K562 (cell line): ENCODE data around the gene MGAT5. TPM values are rescaled to one million over a fixed set of nuclear protein-coding genes. Genes with fewer than 3 reads are reported as not detected.

Experiments
- ATAC-seq: fragments of 200-7000 bp; cut with Tn5 transposase; 3 replicates; pipeline ENCODE4 v1.9.1; 2020; ENCODE audit warnings: moderate library complexity
- BruUV-seq: library from RNA; stranded (reverse); fragments of 400-500 nt; replicated peaks from 2 replicates; lab custom pipeline; 2021; lab: Mats Ljungman, UMichigan
- CTCF ChIA-PET: fragments of 300-600 bp; formaldehyde crosslinking; extraction: SDS; loops from one replicate; lab custom pipeline; 2021; ENCODE audit warnings: low intra/inter-chr PET ratio; lab: Yijun Ruan, JAX
- POLR2A ChIA-PET: fragments of 300-600, 350-650 bp; sonication (Branson Sonifier 250); formaldehyde crosslinking; extraction: SDS; loops from one replicate; lab custom pipeline; 2021; ENCODE audit warnings: antibody characterized with exemption, inconsistent platforms; lab: Yijun Ruan, JAX
- DNase-seq, 4 experiments: peaks; one replicate each; pipeline versions ENCODE4 v3.0.0 to v3.0.0-alpha.2; 2011 to 2018; ENCODE audit warnings: low spot score in 3 of 4, mixed read lengths in 3 of 4; ENCODE audit errors: extremely low read depth in 1 of 4
- FAIRE-seq: peaks from 2 replicates; lab custom pipeline; 2011; peaks lifted over from hg19 to GRCh38; lab: Jason Lieb, UNC
- H2AFZ ChIP-seq: 2 replicates; pipeline ENCODE4 v1.6.0; 2011; ENCODE audit warnings: low read depth, low read length, control low read depth, inconsistent platforms
- H3K27ac ChIP-seq: fragments of 200-600 bp; 3 replicates; pipeline ENCODE4 v1.8.0; 2011; ENCODE audit warnings: low read depth, mild to moderate bottlenecking, control low read depth, inconsistent platforms, low read length, moderate library complexity, mixed read lengths; ENCODE audit errors: extremely low read depth
- H3K27me3 ChIP-seq, 2 experiments: fragments of 300-600 bp in 1 of 2; 2 replicates in 1 of 2; 3 replicates in 1 of 2; pipeline versions ENCODE4 v1.6.0 to v1.8.0; 2011; ENCODE audit warnings: inconsistent platforms in 2 of 2, low read length in 2 of 2, mild to moderate bottlenecking in 1 of 2, mixed read lengths in 1 of 2, moderate library complexity in 1 of 2; ENCODE audit not compliant: control insufficient read depth in 2 of 2, insufficient read depth in 2 of 2
- H3K36me3 ChIP-seq: fragments of 300-600 bp; 3 replicates; pipeline ENCODE4 v1.8.0; 2011; ENCODE audit warnings: mild to moderate bottlenecking, low read length, inconsistent platforms; ENCODE audit not compliant: control insufficient read depth, insufficient read depth
- H3K4me1 ChIP-seq, 2 experiments: fragments of 200-600 bp in 1 of 2; replicated peaks in 1 of 2; 2 replicates in 1 of 2; 3 replicates in 1 of 2; pipeline versions ENCODE4 v1.5.1 to v1.8.0; 2011; ENCODE audit warnings: inconsistent platforms in 2 of 2, low read length in 2 of 2, mild to moderate bottlenecking in 1 of 2, mixed read lengths in 1 of 2, moderate library complexity in 1 of 2; ENCODE audit not compliant: control insufficient read depth in 2 of 2, insufficient read depth in 2 of 2
- H3K4me2 ChIP-seq: 2 replicates; pipeline ENCODE4 v1.6.1; 2011; ENCODE audit warnings: low read length, control low read depth, inconsistent platforms, mixed read lengths; ENCODE audit not compliant: insufficient read depth
- H3K4me3 ChIP-seq: fragments of 200-600 bp; sonication (generic), shearing (Covaris generic); 2 replicates; pipeline ENCODE4 v1.5.1; 2016; ENCODE audit warnings: control low read depth, inconsistent platforms
- H3K79me2 ChIP-seq: fragments of 200-600 bp; 3 replicates; pipeline ENCODE4 v1.8.0; 2011; ENCODE audit warnings: low read length, inconsistent platforms; ENCODE audit not compliant: control insufficient read depth, insufficient read depth
- H3K9ac ChIP-seq, 2 experiments: 2 replicates each; pipeline versions ENCODE4 v1.6.0 to v1.6.1; 2011; ENCODE audit warnings: low read depth in 2 of 2, low read length in 2 of 2, control low read depth in 1 of 2, inconsistent platforms in 1 of 2, mild to moderate bottlenecking in 1 of 2, mixed read lengths in 1 of 2; ENCODE audit not compliant: insufficient read depth in 1 of 2
- H3K9me1 ChIP-seq: one replicate; pipeline ENCODE4 v1.6.0; 2011; ENCODE audit warnings: inconsistent platforms, mild to moderate bottlenecking, low read length, moderate library complexity; ENCODE audit not compliant: control insufficient read depth, insufficient read depth
- H3K9me3 ChIP-seq: replicated peaks from 2 replicates; pipeline ENCODE4 v1.5.1; 2011; ENCODE audit warnings: low read depth, low read length, inconsistent platforms; ENCODE audit not compliant: control insufficient read depth, insufficient read depth
- H4K20me1 ChIP-seq: replicated peaks from 2 replicates; pipeline ENCODE4 v1.6.1; 2011; ENCODE audit warnings: low read length, inconsistent platforms, mixed read lengths; ENCODE audit not compliant: control insufficient read depth, insufficient read depth
- MEIS2 ChIP-seq: fragments of 450-650 bp; IDR thresholded peaks from 2 replicates; pipeline ENCODE4 v1.6.1; 2014; ENCODE audit warnings: mild to moderate bottlenecking; ENCODE audit not compliant: partially characterized antibody
- WGBS: fragments of 100-300 bp; shearing (Covaris generic); methylation state at CpG from one replicate; pipeline ENCODE4 v1.1.6; 2016; ENCODE audit warnings: low coverage, mixed read lengths; ENCODE audit not compliant: insufficient coverage; ENCODE audit errors: missing lambda C conversion rate; 5-methylcytosine and 5-hydroxymethylcytosine counted together
- in situ Hi-C: fragments of 300-500 bp; cut with MboI; formaldehyde crosslinking; loops from 4 replicates; pipeline ENCODE4 v1.15.0; 2018; ENCODE audit warnings: inconsistent platforms, mixed read lengths
- intact Hi-C: fragments of 100-400 bp; cut with micrococcal nuclease; formaldehyde crosslinking; loops from 2 replicates; pipeline ENCODE4 v1.14.2; 2022
- polyA plus RNA-seq, 8 experiments: library from polyadenylated mRNA; depleted of rRNA in 4 of 8; stranded (reverse) in 5 of 8; unstranded in 3 of 8; fragments of >200 nt; fragmentation: Nextera tagmentation in 2 of 8; fragmentation: Illumina TruSeq in 1 of 8; extraction: Ambion mirVana in 2 of 8; extraction: Trizol in 1 of 8; gene quantifications; 2 replicates each; pipeline versions ENCODE4 v1.2.1 to v1.2.3, GENCODE V29; 2011 to 2014; ENCODE audit warnings: inconsistent platforms in 1 of 8, missing spikeins in 1 of 8
- total RNA-seq, 7 experiments: library from RNA; depleted of rRNA in 6 of 7; stranded (reverse); fragments of >200 nt in 6 of 7; fragmentation: Illumina TruSeq in 2 of 7; extraction: Trizol in 2 of 7; gene quantifications; 2 replicates each; pipeline versions ENCODE4 v1.2.1 to v1.2.3, GENCODE V29; 2011 to 2021; ENCODE audit warnings: low replicate concordance in 1 of 7
- TF ChIP-seq, protein P1 (sequence below): sonication (generic); formaldehyde crosslinking; IDR thresholded peaks from 2 replicates; pipeline ENCODE4 v1.8.0; 2022; ENCODE audit warnings: missing genetic modification reagents, mild to moderate bottlenecking, borderline replicate concordance

MGAT5 gene
- total and polyA plus RNA-seq, 9 of the 15 experiments (the other 6 are each of a cell fraction or from before 2014, with no cell fraction given): 1.6 to 18.6 (median 11.1) TPM

DNA sequence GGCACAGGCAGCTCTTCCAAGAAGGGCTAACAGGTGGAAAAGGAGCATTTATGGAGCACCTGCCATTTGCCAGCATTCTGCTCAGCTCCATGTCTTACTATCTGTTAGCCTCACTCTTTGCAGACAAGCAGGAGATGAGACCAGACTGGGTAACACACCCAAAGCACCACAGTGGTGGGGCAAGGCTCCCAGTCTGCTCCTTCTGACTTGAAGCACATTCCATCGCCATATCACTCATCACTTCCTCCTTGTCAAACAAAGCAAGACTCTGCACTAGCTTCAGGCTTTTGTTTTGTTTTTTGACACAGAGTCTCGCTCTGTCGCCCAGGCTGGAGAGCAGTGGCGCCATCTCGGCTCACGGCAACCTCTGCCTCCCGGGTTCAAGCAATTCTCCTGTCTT is 182.8 kb downstream of the MGAT5 start:
- H3K79me2 ChIP-seq: no peaks in the 10 kb centered on the region
- no peak for FAIRE-seq
- POLR2A ChIA-PET: interaction anchor here (0.7 to 0.9 kb wide), 2 partner anchors 317 to 501 kb away, joined by 3 read pairs; no protein-coding TSS in a partner anchor

More for the DNA sequence above, 182.8 kb downstream of the MGAT5 start:
- Histone ChIP-seq H3K36me3 (no peaks in the 10 kb centered on the region; the same call in 2 of the 3 replicates), H3K4me3 (no peak overlapping the region), H3K4me2 (no peak overlapping the region), H3K4me1 (no peaks in the 10 kb centered on the region), H3K9me1 (peaks cover 3% of the 10 kb centered on the region), H3K27ac (no peak overlapping the region), H4K20me1 (no peaks in the 10 kb centered on the region; the same call in 1 of the 2 replicates), H2AFZ (no peak overlapping the region), H3K9ac (no peak overlapping the region), H3K27me3 (no peaks in the 10 kb centered on the region), H3K9me3 (no peaks in the 10 kb centered on the region)
- CTCF ChIA-PET: no interaction called here
- in situ Hi-C loops (no loop called here), intact Hi-C loops (no loop called here)
- WGBS: 65% methylated on average over 5 of the region's 7 CpGs
- TF ChIP-seq, protein P1, sequence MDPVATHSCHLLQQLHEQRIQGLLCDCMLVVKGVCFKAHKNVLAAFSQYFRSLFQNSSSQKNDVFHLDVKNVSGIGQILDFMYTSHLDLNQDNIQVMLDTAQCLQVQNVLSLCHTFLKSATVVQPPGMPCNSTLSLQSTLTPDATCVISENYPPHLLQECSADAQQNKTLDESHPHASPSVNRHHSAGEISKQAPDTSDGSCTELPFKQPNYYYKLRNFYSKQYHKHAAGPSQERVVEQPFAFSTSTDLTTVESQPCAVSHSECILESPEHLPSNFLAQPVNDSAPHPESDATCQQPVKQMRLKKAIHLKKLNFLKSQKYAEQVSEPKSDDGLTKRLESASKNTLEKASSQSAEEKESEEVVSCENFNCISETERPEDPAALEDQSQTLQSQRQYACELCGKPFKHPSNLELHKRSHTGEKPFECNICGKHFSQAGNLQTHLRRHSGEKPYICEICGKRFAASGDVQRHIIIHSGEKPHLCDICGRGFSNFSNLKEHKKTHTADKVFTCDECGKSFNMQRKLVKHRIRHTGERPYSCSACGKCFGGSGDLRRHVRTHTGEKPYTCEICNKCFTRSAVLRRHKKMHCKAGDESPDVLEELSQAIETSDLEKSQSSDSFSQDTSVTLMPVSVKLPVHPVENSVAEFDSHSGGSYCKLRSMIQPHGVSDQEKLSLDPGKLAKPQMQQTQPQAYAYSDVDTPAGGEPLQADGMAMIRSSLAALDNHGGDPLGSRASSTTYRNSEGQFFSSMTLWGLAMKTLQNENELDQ (CRISPR knock-in tag): no peak
- peak; percentile 9 for TF ChIP-seq MEIS2
- no TSS peak for BruUV-seq
- DNase-seq: no peak
- ATAC-seq: no peak
